ENCODE data around the gene KMT2D.

Gene KMT2D

GRCh38 chr12:49031573-49032161, 28.9 kb downstream of the KMT2D start:
- no peak for DNase-seq

- DNase-seq = no peak
Measured at GRCh38 chr12:49030714-49031572, 29.7 kb downstream of the KMT2D start.

GRCh38 chr12:49030119-49030518, 30.5 kb downstream of the KMT2D start:
- no peak for DNase-seq

GRCh38 chr12:49028666-49029275, 31.8 kb downstream of the KMT2D start:
- DNase-seq = no peak

GRCh38 chr12:49027846-49028555, 32.6 kb downstream of the KMT2D start:
- DNase-seq = no peak

GRCh38 chr12:49026678-49027480, 33.7 kb downstream of the KMT2D start:
- no peak for DNase-seq

GRCh38 chr12:49026101-49026500, 34.5 kb downstream of the KMT2D start:
- no peak for DNase-seq

- DNase-seq = no peak
Measured at GRCh38 chr12:49025463-49025862, 35.1 kb downstream of the KMT2D start.

GRCh38 chr12:49024543-49024942, 36.1 kb downstream of the KMT2D start:
- no peak for DNase-seq

GRCh38 chr12:49023812-49024211, 36.8 kb downstream of the KMT2D start:
- DNase-seq = no peak

GRCh38 chr12:49022558-49023178, 37.9 kb downstream of the KMT2D start:
- DNase-seq = no peak

GRCh38 chr12:49021292-49021915, 39.2 kb downstream of the KMT2D start:
- DNase-seq = no peak

- DNase-seq = no peak
Measured at GRCh38 chr12:49020441-49020840, 40.2 kb downstream of the KMT2D start.

GRCh38 chr12:49019443-49020324, 40.9 kb downstream of the KMT2D start:
- DNase-seq = peak; percentile 34

GRCh38 chr12:49019120-49019430, 41.5 kb downstream of the KMT2D start:
- DNase-seq = no peak

GRCh38 chr12:49018261-49019119, 42.1 kb downstream of the KMT2D start, which contains the start of gene PRKAG1:
TSS of gene PRKAG1 (minus strand) at chr12:49018776. CDS start at chr12:49018740, 36 bp downstream.
- DNase-seq = peak; percentile 89

GRCh38 chr12:49017891-49018260, 42.7 kb downstream of the KMT2D start:
- DNase-seq = no peak

- DNase-seq = no peak
Measured at GRCh38 chr12:49015196-49015595, 45.4 kb downstream of the KMT2D start.

GRCh38 chr12:49014547-49014946, 46.0 kb downstream of the KMT2D start:
- DNase-seq = no peak

GRCh38 chr12:49013428-49013827, 47.2 kb downstream of the KMT2D start:
- DNase-seq = no peak

Data from SIG-M5 (cell line).